Measurements from ENCODE around the gene POMGNT1. TPM values are rescaled to one million over a fixed set of nuclear protein-coding genes. Genes with fewer than 3 reads are reported as not detected.

Gene POMGNT1
- total RNA-seq, 2 donors from 2014 or later: 31.9 to 36.3 TPM

DNA sequence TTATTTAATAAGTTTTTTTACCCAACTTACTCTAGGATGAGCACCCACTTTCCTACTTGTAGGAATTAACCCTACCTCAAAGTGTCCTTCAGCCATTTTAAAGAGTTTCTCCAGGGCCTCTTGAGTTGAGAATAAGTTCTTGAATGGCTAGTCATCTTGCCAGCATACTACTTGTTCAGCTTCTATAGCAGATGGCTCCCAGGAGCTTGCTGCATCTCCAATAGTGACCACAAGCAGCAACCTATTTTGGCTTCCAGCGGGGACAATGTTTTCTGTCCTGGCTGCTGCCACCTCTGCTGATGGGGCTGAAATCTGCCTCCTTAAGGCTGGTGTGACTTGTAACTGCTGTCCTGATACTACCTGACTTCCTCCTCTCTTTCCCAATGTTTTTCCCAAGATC, 45.0 kb downstream of the POMGNT1 start:
- no peaks in the 10 kb centered on the region for H3K9me3 ChIP-seq
- TF ChIP-seq, protein P1, sequence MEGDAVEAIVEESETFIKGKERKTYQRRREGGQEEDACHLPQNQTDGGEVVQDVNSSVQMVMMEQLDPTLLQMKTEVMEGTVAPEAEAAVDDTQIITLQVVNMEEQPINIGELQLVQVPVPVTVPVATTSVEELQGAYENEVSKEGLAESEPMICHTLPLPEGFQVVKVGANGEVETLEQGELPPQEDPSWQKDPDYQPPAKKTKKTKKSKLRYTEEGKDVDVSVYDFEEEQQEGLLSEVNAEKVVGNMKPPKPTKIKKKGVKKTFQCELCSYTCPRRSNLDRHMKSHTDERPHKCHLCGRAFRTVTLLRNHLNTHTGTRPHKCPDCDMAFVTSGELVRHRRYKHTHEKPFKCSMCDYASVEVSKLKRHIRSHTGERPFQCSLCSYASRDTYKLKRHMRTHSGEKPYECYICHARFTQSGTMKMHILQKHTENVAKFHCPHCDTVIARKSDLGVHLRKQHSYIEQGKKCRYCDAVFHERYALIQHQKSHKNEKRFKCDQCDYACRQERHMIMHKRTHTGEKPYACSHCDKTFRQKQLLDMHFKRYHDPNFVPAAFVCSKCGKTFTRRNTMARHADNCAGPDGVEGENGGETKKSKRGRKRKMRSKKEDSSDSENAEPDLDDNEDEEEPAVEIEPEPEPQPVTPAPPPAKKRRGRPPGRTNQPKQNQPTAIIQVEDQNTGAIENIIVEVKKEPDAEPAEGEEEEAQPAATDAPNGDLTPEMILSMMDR (IDR thresholded peaks at IDR 0.05): no peak
- TF ChIP-seq POLR2A (IDR thresholded peaks at IDR 0.05): no peak
- no peaks in the 10 kb centered on the region for H3K4me1 ChIP-seq
- H3K27me3 ChIP-seq: no peaks in the 10 kb centered on the region
- ATAC-seq: no peak
- no peak overlapping the region for H3K27ac ChIP-seq
- 78 to 100% methylated on average over 1 of the region's 1 CpG for WGBS, 2 donors
- H3K4me3 ChIP-seq: no peak overlapping the region
- no peak for DNase-seq
- intact Hi-C loops (cut with DNase I): no loop called here
- H3K36me3 ChIP-seq (replicated peaks in 1 of 2; ENCODE audit: insufficient read depth in 1 of 2, low read depth in 2 of 2): no peaks in the 10 kb centered on the region

DNA sequence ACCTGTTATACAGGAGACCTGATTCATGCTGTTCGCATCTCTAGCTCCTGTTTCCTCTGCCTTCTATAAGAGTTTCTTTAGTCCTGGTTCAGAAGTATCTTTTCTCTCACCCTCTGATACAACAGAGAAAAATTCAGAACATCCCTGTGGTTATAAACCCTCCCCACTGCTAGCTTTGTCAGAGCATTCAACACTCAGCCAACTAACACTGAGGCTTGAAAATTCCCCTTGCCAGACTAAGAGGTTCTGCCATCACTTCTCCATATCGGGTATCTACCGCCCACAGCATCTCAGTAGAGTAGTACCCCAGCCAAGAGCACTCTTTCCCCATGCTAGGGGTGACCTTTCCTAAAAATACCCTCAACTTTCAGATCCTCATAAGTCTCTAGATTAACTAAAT, 46.2 kb downstream of the POMGNT1 start:
- no peaks in the 10 kb centered on the region for H3K9me3 ChIP-seq
- H3K27me3 ChIP-seq: no peaks in the 10 kb centered on the region
- no peak overlapping the region for H3K4me3 ChIP-seq
- intact Hi-C loops (cut with DNase I): no loop called here
- H3K36me3 ChIP-seq (replicated peaks in 1 of 2; ENCODE audit: insufficient read depth in 1 of 2, low read depth in 2 of 2): no peaks in the 10 kb centered on the region
- no peak for ATAC-seq
- no peaks in the 10 kb centered on the region for H3K4me1 ChIP-seq
- DNase-seq: no peak
- TF ChIP-seq, protein P1 (IDR thresholded peaks at IDR 0.05): no peak
- no peak for TF ChIP-seq POLR2A (IDR thresholded peaks at IDR 0.05)
- WGBS, 2 donors: 88 to 93% methylated on average over 3 of the region's 3 CpGs
- no peak overlapping the region for H3K27ac ChIP-seq

DNA sequence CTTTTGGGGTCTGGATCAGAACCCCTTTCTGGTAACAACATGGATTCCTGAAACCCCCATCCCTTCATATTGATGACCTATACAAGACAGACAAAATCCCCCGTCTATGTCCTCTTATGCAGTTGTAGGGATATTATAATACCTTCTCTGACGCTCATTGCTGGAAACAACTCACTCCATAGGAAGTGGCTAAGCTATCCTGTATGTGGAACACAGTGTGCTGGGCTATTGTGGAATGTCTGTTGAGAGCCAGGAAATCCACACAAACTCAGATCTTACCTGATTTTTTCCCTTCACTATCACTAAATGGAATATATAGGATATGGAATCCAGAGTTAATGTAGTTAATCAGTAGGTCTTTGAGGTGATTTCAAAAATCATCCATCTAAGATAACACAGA, 48.1 kb downstream of the POMGNT1 start:
- Histone ChIP-seq H3K4me3 (no peak overlapping the region), H3K27ac (peak overlapping the region in 1 of 4 donors; percentile 37), H3K36me3 (replicated peaks in 1 of 2; ENCODE audit: insufficient read depth in 1 of 2, low read depth in 2 of 2) (no peaks in the 10 kb centered on the region), H3K4me1 (no peaks in the 10 kb centered on the region), H3K27me3 (no peaks in the 10 kb centered on the region), H3K9me3 (no peaks in the 10 kb centered on the region)
- ATAC-seq (no peak), DNase-seq (no peak)
- no peak for TF ChIP-seq POLR2A (IDR thresholded peaks at IDR 0.05)
- TF ChIP-seq, protein P1 (IDR thresholded peaks at IDR 0.05): no peak
- 76 to 84% methylated on average over 2 of the region's 2 CpGs for WGBS, 2 donors
- intact Hi-C loops (cut with DNase I): no loop called here

DNA sequence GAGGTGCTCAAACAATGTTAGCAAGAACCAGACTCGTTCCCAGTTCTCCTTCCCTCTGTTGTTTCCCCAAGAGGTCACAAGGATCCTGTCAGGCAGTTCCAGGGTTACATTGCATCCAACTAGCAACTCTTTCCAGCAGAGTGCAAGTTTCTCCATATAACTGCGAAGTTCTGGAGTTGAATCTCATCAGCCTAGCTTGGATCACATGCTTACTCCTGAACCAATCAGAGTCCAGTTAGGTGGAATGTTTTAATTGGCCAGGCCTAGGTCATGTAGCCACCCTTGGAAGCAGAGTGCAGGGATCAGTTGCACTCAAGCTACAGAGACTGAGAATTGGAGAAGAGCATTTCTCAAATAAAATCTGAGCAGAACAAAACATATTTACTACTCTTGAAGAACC, 49.9 kb downstream of the POMGNT1 start:
- WGBS, 2 donors: 51 to 59% methylated on average over 2 of the region's 2 CpGs
- DNase-seq (no peak), ATAC-seq (no peak)
- no peaks in the 10 kb centered on the region for H3K9me3 ChIP-seq
- intact Hi-C loops (cut with DNase I): no loop called here
- TF ChIP-seq POLR2A (IDR thresholded peaks at IDR 0.05): no peak
- TF ChIP-seq, protein P1 (IDR thresholded peaks at IDR 0.05): no peak
- H3K36me3 ChIP-seq (replicated peaks in 1 of 2; ENCODE audit: insufficient read depth in 1 of 2, low read depth in 2 of 2): no peaks in the 10 kb centered on the region
- no peak overlapping the region for H3K4me3 ChIP-seq
- no peaks in the 10 kb centered on the region for H3K4me1 ChIP-seq
- H3K27ac ChIP-seq: no peak overlapping the region
- no peaks in the 10 kb centered on the region for H3K27me3 ChIP-seq

Small RNA genes within 50 kb of the gene (small RNA-seq; reads per million reads assigned to genes)
- gene AL672043.1: not detected

Other genes starting within 250 kb of the POMGNT1 start
- gene PIK3R3, start 65.8 kb downstream of the POMGNT1 start, total RNA-seq: 10 to 100 TPM in 1 of 2 donors, 1 to 10 TPM in 1; 6.2 to 12.9 TPM
- gene TSPAN1, start 23.3 kb downstream of the POMGNT1 start, total RNA-seq: 1 to 10 TPM in 1 of 2 donors, under 1 TPM in 1; 0.66 to 5.2 TPM
- gene P3R3URF, start 21.9 kb downstream of the POMGNT1 start, total RNA-seq: not detected
- gene LURAP1, start 4.9 kb upstream of the POMGNT1 start, total RNA-seq: 1 to 10 TPM in 1 of 2 donors, not detected in 1; 1.6 TPM
- gene RAD54L, start 49.3 kb upstream of the POMGNT1 start, total RNA-seq: under 1 TPM in 1 of 2 donors, not detected in 1; under 0.01 TPM
- gene LRRC41, start 105.2 kb upstream of the POMGNT1 start, total RNA-seq: 10 to 100 TPM; 36.6 to 59.0 TPM
- gene UQCRH, start 105.3 kb upstream of the POMGNT1 start, total RNA-seq: 100 to 1,000 TPM in 1 of 2 donors, 10 to 100 TPM in 1; 92.4 to 195 TPM
- gene NSUN4, start 142.4 kb upstream of the POMGNT1 start, total RNA-seq: 10 to 100 TPM; 15.6 to 26.0 TPM
- 10 to 100 TPM; 47.0 to 86.4 TPM for gene FAAH, start 195.9 kb upstream of the POMGNT1 start, total RNA-seq